Muscle of leg (tissue), 16 donors: ENCODE data around the gene WFDC12. TPM values are rescaled to one million over a fixed set of nuclear protein-coding genes. Genes with fewer than 3 reads are reported as not detected.
A peak's percentile ranks its signal among the peaks of the same experiment; 100 is the strongest.
"Not testable (repeated sequence)": the region's sequence is repeated elsewhere in the genome, so short reads cannot be mapped to it uniquely, and the experiment has no call there.

Experiments
- DNase-seq: peaks from one replicate; pipeline ENCODE4 v3.0.0; 2013
- H3K27ac ChIP-seq: one replicate; pipeline ENCODE4 v1.5.1; 2013; ENCODE audit warnings: mild to moderate bottlenecking, low read length, control low read depth
- H3K27me3 ChIP-seq: one replicate; pipeline ENCODE4 v1.6.1; 2013; ENCODE audit warnings: low read length; ENCODE audit not compliant: control insufficient read depth, insufficient read depth
- H3K36me3 ChIP-seq: one replicate; pipeline ENCODE4 v1.6.1; 2013; ENCODE audit warnings: low read length; ENCODE audit not compliant: control insufficient read depth, insufficient read depth
- H3K4me1 ChIP-seq: one replicate; pipeline ENCODE4 v1.6.1; 2013; ENCODE audit warnings: low read length; ENCODE audit not compliant: control insufficient read depth, insufficient read depth
- H3K4me3 ChIP-seq: one replicate; pipeline ENCODE4 v1.5.1; 2013; ENCODE audit warnings: low read length, control low read depth
- H3K9me3 ChIP-seq: replicated peaks from 2 replicates; pipeline ENCODE4 v1.6.1; 2013; ENCODE audit warnings: low read depth, low read length; ENCODE audit not compliant: control insufficient read depth
- WGBS: methylation state at CpG from one replicate; pipeline ENCODE4 v1.1.5; 2013; ENCODE audit warnings: missing lambda C conversion rate; ENCODE audit not compliant: insufficient coverage; 5-methylcytosine and 5-hydroxymethylcytosine counted together
- long read RNA-seq, 11 donors: transcript quantifications; one replicate each; lab custom pipeline, GENCODE V29; 2026
- polyA plus RNA-seq, 8 donors: library from polyadenylated mRNA; unstranded; fragments of 120-200 nt; gene quantifications; one replicate each; pipeline versions ENCODE4 v1.2.1 to v1.2.3, GENCODE V29; 2013; ENCODE audit warnings: inconsistent platforms in 1 of 8, low replicate concordance in 1 of 8; ENCODE audit not compliant: insufficient read length in 8 of 8, insufficient read depth in 1 of 8
- total RNA-seq: library from RNA; stranded (reverse); fragments of 120-200 nt; gene quantifications from one replicate; pipeline ENCODE4 v1.2.4, GENCODE V29; 2013

WFDC12 gene
- total RNA-seq, result not detected
- not detected for polyA plus RNA-seq
- long read RNA-seq, donor 1, result 0 reads
- long read RNA-seq, donor 2, result 0 reads
- long read RNA-seq, donor 3, result 0 reads
- long read RNA-seq, donor 4, result 0 reads
- long read RNA-seq, donor 5, result 0 reads
- long read RNA-seq, donor 6, result 0 reads
- long read RNA-seq, donor 7, result 0 reads
- long read RNA-seq, donor 8, result 0 reads
- long read RNA-seq, donor 9, result 0 reads
- long read RNA-seq, donor 10, result 0 reads
- long read RNA-seq, donor 11, result 0 reads

- WGBS, result 87% methylated on average over 6 of the region's 6 CpGs
- no peaks in the 10 kb centered on the region for H3K9me3 ChIP-seq
- no peaks in the 10 kb centered on the region for H3K4me1 ChIP-seq
- no peak within 1 kb of the TSS for H3K27ac ChIP-seq
- no peak for DNase-seq
- H3K36me3 ChIP-seq, result no peaks in the 10 kb centered on the region
- H3K27me3 ChIP-seq, result peaks cover 8% of the 10 kb centered on the region
- H3K4me3 ChIP-seq, result no peak within 1 kb of the TSS
Measured at GRCh38 chr20:45124365-45124764, at the start of gene WFDC12. Gene WFDC12 (minus strand): TSS chr20:45124465. CDS start chr20:45124447, 18 bp downstream.

- Histone ChIP-seq H3K27ac (no peak overlapping the region), H3K27me3 (no peaks in the 10 kb centered on the region), H3K9me3 (no peaks in the 10 kb centered on the region), H3K4me1 (no peaks in the 10 kb centered on the region), H3K4me3 (no peak overlapping the region), H3K36me3 (no peaks in the 10 kb centered on the region)
- no peak for DNase-seq
- no CpG with 5 or more reads among the region's 1 CpG for WGBS
Measured at GRCh38 chr20:45173522-45173921, 49.3 kb upstream of the WFDC12 start.

- DNase-seq, result no peak
- Histone ChIP-seq H3K4me1 (no peaks in the 10 kb centered on the region), H3K27ac (no peak overlapping the region), H3K36me3 (no peaks in the 10 kb centered on the region), H3K9me3 (no peaks in the 10 kb centered on the region), H3K27me3 (no peaks in the 10 kb centered on the region), H3K4me3 (no peak overlapping the region)
- no CpG with 5 or more reads among the region's 1 CpG for WGBS
Measured at GRCh38 chr20:45164906-45165305, 40.6 kb upstream of the WFDC12 start.

GRCh38 chr20:45163083-45163803 lies 39.0 kb upstream of the WFDC12 start:
- Histone ChIP-seq H3K4me3 (no peak overlapping the region), H3K4me1 (no peaks in the 10 kb centered on the region), H3K36me3 (no peaks in the 10 kb centered on the region), H3K9me3 (no peaks in the 10 kb centered on the region), H3K27me3 (no peaks in the 10 kb centered on the region), H3K27ac (no peak overlapping the region)
- DNase-seq, result no peak
- 50% methylated on average over 1 of the region's 1 CpG for WGBS

- no CpG with 5 or more reads among the region's 1 CpG for WGBS
Measured at GRCh38 chr20:45157962-45158361, 33.7 kb upstream of the WFDC12 start.

GRCh38 chr20:45156713-45157112 lies 32.4 kb upstream of the WFDC12 start:
- Histone ChIP-seq H3K9me3 (no peaks in the 10 kb centered on the region), H3K27me3 (no peaks in the 10 kb centered on the region), H3K36me3 (no peaks in the 10 kb centered on the region), H3K4me3 (no peak overlapping the region), H3K27ac (no peak overlapping the region), H3K4me1 (no peaks in the 10 kb centered on the region)
- no peak for DNase-seq
- WGBS, result no CpG with 5 or more reads among the region's 2 CpGs

More at GRCh38 chr20:45157962-45158361, 33.7 kb upstream of the WFDC12 start:
- no peaks in the 10 kb centered on the region for H3K4me1 ChIP-seq
- H3K36me3 ChIP-seq, result no peaks in the 10 kb centered on the region
- no peaks in the 10 kb centered on the region for H3K9me3 ChIP-seq
- no peak overlapping the region for H3K4me3 ChIP-seq
- H3K27me3 ChIP-seq, result no peaks in the 10 kb centered on the region
- no peak overlapping the region for H3K27ac ChIP-seq
- peak; percentile 8 for DNase-seq

GRCh38 chr20:45154794-45155193 lies 30.5 kb upstream of the WFDC12 start:
- no CpG with 5 or more reads among the region's 1 CpG for WGBS

GRCh38 chr20:45154183-45154582 lies 29.9 kb upstream of the WFDC12 start:
- 67% methylated on average over 1 of the region's 3 CpGs for WGBS
- Histone ChIP-seq H3K36me3 (no peaks in the 10 kb centered on the region), H3K4me3 (no peak overlapping the region), H3K27ac (no peak overlapping the region), H3K4me1 (no peaks in the 10 kb centered on the region), H3K9me3 (no peaks in the 10 kb centered on the region), H3K27me3 (no peaks in the 10 kb centered on the region)
- no peak for DNase-seq

More at GRCh38 chr20:45154794-45155193, 30.5 kb upstream of the WFDC12 start:
- H3K27ac ChIP-seq, H3K9me3 ChIP-seq, H3K4me3 ChIP-seq, H3K36me3 ChIP-seq, DNase-seq, H3K4me1 ChIP-seq, H3K27me3 ChIP-seq: not testable (repeated sequence)

- H3K9me3 ChIP-seq, result no peaks in the 10 kb centered on the region
- H3K4me1 ChIP-seq, result no peaks in the 10 kb centered on the region
- no peaks in the 10 kb centered on the region for H3K36me3 ChIP-seq
- peak; percentile 48 for DNase-seq
- H3K27me3 ChIP-seq, result no peaks in the 10 kb centered on the region
- H3K4me3 ChIP-seq, result no peak overlapping the region
- H3K27ac ChIP-seq, result no peak overlapping the region
- WGBS, result 50% methylated on average over 1 of the region's 1 CpG
Measured at GRCh38 chr20:45153752-45154151, 29.5 kb upstream of the WFDC12 start.

- no peak overlapping the region for H3K27ac ChIP-seq
- no peak for DNase-seq
- no peaks in the 10 kb centered on the region for H3K27me3 ChIP-seq
- WGBS, result no CpG with 5 or more reads among the region's 3 CpGs
- H3K4me1 ChIP-seq, result no peaks in the 10 kb centered on the region
- no peak overlapping the region for H3K4me3 ChIP-seq
- H3K36me3 ChIP-seq, result no peaks in the 10 kb centered on the region
- H3K9me3 ChIP-seq, result no peaks in the 10 kb centered on the region
Measured at GRCh38 chr20:45153147-45153546, 28.9 kb upstream of the WFDC12 start.
